NB4 (cell line): ENCODE measurements around the gene RDH13.

Experiments used
- DNase-seq: peaks from one replicate; pipeline ENCODE4 v3.0.0; 2010; ENCODE audit warnings: low read depth
- H3K4me3 ChIP-seq: one replicate; pipeline ENCODE4 v1.5.1; 2011; ENCODE audit warnings: mild to moderate bottlenecking, low read depth, low read length, moderate library complexity
- MYC ChIP-seq: IDR thresholded peaks from 2 replicates; pipeline ENCODE4 v1.6.1; 2011; ENCODE audit warnings: low read depth, low read length
- POLR2A ChIP-seq: IDR thresholded peaks from 2 replicates; pipeline ENCODE4 v1.6.1; 2011; ENCODE audit warnings: mild to moderate bottlenecking; ENCODE audit not compliant: insufficient read length; ENCODE audit errors: extremely low read depth
- TF ChIP-seq, protein P1 (sequence below): IDR thresholded peaks from 2 replicates; pipeline ENCODE4 v1.6.1; 2011; ENCODE audit warnings: low read depth, low read length
- TF ChIP-seq, protein P2 (sequence below): IDR thresholded peaks from one replicate; pipeline ENCODE4 v1.5.1; 2012; ENCODE audit warnings: low read depth, low read length

The RDH13 gene

DNA sequence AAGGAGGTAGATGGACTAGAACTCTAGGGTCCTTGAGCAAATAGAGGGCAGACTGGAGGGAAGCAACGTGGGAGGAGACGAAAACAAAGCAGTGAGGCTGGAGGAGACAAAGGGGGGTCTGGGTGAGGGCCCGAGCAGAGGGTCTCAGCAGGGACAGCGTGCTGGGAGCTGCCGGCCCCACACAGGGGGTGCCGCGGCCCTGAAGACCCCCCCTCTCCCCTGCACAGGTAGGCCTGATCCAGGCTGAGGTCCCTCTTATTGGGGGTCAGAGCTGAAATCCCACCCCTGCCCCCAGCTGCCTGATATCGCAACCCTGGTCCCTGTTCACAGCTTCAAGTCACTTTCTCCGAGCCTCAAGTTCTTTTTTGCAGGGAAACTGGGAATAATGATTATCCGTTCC lies 21.5 kb upstream of the RDH13 start:
- no peak for DNase-seq
- no peak overlapping the region for H3K4me3 ChIP-seq
- TF ChIP-seq, protein P1, sequence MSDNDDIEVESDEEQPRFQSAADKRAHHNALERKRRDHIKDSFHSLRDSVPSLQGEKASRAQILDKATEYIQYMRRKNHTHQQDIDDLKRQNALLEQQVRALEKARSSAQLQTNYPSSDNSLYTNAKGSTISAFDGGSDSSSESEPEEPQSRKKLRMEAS = no peak
- TF ChIP-seq POLR2A = no peak
- TF ChIP-seq, protein P2, sequence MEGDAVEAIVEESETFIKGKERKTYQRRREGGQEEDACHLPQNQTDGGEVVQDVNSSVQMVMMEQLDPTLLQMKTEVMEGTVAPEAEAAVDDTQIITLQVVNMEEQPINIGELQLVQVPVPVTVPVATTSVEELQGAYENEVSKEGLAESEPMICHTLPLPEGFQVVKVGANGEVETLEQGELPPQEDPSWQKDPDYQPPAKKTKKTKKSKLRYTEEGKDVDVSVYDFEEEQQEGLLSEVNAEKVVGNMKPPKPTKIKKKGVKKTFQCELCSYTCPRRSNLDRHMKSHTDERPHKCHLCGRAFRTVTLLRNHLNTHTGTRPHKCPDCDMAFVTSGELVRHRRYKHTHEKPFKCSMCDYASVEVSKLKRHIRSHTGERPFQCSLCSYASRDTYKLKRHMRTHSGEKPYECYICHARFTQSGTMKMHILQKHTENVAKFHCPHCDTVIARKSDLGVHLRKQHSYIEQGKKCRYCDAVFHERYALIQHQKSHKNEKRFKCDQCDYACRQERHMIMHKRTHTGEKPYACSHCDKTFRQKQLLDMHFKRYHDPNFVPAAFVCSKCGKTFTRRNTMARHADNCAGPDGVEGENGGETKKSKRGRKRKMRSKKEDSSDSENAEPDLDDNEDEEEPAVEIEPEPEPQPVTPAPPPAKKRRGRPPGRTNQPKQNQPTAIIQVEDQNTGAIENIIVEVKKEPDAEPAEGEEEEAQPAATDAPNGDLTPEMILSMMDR = no peak
- no peak for TF ChIP-seq MYC

DNA sequence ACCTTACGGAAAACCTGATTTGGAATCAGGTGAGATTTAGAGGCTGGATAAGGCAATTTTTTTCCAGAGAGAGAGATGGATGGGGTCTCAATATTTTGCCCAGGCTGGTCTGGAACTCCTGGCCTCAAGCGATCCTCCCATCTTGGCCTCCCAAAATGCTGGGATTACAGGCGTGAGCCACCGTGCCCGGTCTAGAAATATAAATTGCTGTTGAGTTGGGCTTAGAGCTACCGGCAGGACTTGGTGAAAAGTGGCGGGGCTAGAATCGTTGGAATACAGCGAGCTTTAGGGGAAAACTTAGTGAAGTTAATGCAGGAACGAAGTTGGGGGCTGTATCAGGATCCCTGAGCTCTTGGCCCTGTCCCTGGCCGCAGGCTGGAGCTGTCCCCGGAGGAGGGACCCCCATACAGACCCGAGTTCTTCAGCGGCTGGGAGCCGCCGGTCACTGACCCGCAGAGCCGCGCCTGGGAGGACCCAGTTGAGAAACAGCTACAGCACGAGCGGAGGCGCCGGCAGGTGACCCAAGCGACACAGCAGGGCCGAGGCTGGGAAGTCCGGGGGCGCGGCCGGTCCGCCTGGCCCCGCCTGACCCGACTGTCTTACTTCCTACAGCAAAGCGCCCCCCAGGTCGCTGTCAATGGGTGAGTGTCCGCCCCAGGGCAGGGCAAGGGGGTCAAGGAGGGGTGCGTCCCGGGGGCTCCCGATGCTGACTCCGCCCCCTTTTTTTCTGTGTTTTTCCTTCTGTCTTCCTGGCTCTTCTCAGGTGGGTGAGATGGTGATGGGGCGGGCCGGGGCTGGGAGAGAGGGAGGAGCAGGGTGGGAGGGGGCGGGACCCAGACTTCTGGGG lies 20.3 kb upstream of the RDH13 start:
- H3K4me3 ChIP-seq = no peak overlapping the region
- TF ChIP-seq, protein P1 = no peak
- TF ChIP-seq, protein P2 = no peak
- TF ChIP-seq POLR2A = no peak
- TF ChIP-seq MYC = no peak
- DNase-seq = no peak

DNA sequence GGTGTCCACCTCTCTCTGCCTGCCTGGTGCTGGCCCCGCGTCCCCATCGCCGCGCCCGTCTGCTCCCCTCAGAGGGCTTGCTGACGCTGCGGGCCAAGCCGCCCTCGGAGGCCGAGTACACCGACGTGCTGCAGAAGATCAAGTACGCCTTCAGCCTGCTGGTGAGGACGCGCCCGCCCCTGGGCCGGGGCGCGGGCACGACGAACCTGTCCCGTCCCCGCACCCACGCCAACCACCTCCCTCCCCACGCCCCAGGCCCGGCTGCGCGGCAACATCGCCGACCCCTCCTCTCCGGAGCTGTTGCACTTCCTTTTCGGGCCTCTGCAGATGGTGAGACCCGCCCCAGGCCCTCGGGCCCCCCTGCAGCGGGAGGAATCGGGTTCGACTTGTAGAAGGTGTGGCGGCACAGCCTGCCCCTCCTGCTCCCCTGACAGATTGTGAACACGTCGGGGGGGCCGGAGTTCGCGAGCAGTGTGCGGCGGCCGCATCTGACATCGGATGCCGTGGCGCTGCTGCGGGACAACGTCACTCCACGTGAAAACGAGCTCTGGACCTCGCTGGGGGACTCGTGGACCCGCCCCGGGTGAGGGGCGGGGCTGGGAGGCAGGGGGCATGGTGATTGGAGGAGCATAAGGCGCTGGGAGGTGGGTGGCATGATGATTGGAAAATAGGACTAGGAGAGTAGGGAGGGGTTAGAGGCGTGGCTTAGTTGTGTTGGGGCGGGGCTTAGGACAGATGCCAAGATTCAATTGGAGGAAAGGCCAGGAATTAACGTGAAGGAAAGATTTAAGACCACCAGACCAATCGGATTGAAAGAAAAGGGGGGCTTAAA lies 19.3 kb upstream of the RDH13 start:
- no peak for DNase-seq
- no peak overlapping the region for H3K4me3 ChIP-seq
- TF ChIP-seq MYC (no peak), POLR2A (no peak)
- TF ChIP-seq, protein P2 = no peak
- TF ChIP-seq, protein P1 = no peak

DNA sequence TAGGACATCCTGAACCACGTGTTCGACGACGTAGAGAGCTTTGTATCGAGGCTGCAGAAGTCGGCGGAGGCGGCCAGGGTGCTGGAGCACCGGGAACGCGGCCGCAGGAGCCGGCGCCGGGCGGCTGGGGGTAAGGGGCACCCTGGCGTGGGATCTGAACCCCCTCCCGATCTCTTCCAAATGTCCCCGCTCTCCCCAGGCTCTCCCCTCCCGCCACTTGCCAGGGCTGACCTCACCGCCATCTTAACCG lies 18.7 kb upstream of the RDH13 start:
- no peak overlapping the region for H3K4me3 ChIP-seq
- DNase-seq = no peak
- TF ChIP-seq POLR2A (no peak), MYC (no peak)
- TF ChIP-seq, protein P2 = no peak
- TF ChIP-seq, protein P1 = no peak

DNA sequence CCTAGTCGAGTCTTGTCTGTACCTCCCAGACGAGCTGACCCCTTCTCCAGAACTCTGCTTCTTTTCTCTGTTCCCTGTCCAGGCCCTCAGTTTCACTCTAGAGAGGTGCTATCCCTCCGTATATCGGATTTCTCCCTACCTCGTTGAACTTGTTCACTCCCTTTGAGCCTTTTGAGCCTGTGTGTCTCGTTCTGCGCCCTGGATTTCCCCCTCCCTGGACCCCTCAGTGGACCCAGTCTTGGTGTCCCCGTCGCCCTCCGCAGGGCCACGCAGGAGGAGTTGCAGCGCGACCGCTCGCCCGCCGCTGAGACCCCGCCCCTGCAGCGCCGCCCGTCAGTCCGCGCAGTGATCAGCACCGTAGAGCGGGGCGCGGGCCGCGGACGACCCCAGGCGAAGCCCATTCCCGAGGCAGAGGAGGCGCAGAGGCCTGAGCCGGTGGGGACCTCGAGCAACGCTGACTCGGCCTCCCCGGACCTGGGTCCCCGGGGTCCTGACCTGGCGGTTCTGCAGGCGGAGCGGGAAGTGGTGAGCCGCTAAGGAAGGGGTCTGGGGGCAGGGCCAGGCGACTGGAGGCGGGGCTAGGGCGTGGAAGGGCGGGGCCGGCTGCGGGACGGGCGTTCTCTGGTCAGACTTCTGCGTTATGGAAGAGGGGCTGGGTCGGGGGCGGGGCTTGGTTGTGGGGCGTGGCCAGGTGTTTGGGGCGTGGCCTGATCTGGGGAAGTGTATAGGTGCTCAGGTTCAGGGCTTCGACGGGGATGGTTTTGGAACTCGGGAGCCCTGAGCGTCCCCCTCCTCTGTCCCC lies 18.2 kb upstream of the RDH13 start:
- TF ChIP-seq POLR2A = peak; percentile 54
- no peak for TF ChIP-seq MYC
- TF ChIP-seq, protein P1 = 0 out of 2 replicates have a peak, but pooled peaks have one; percentile 1
- TF ChIP-seq, protein P2 = no peak
- peak; percentile 87 for DNase-seq
- H3K4me3 ChIP-seq = peak overlapping the region; percentile 64
